Suprapubic skin (tissue), 4 donors: ENCODE results near the gene SLC26A2. TPM values are rescaled to one million over a fixed set of nuclear protein-coding genes. Genes with fewer than 3 reads are reported as not detected.

ENCODE experiments used
- DNase-seq, 2 donors: peaks; one replicate each; pipeline ENCODE4 v3.0.0-alpha.2; 2019; ENCODE audit warnings: low spot score in 2 of 2
- H3K27ac ChIP-seq: fragments of 200-600 bp; sonication (generic); one replicate; pipeline ENCODE4 v1.5.1; 2019
- H3K27me3 ChIP-seq: fragments of 200-600 bp; sonication (generic); one replicate; pipeline ENCODE4 v1.5.1; 2019
- H3K36me3 ChIP-seq: fragments of 200-600 bp; sonication (generic); one replicate; pipeline ENCODE4 v1.5.1; 2019
- H3K4me1 ChIP-seq: fragments of 200-600 bp; sonication (generic); one replicate; pipeline ENCODE4 v1.5.1; 2019
- H3K4me3 ChIP-seq: fragments of 200-600 bp; sonication (generic); one replicate; pipeline ENCODE4 v1.5.1; 2019; ENCODE audit warnings: mild to moderate bottlenecking
- H3K9me3 ChIP-seq: fragments of 200-600 bp; sonication (generic); one replicate; pipeline ENCODE4 v1.5.1; 2019
- CTCF ChIP-seq, 2 donors: fragments of 200-600 bp in 1 of 2; fragments of 450-650 bp in 1 of 2; sonication (generic) in 1 of 2; IDR thresholded peaks; one replicate each; pipeline ENCODE4 v1.5.1; 2016 to 2019; ENCODE audit warnings: antibody characterized with exemption in 2 of 2, mild to moderate bottlenecking in 1 of 2, moderate library complexity in 1 of 2
- EP300 ChIP-seq: sonication (generic); formaldehyde crosslinking; IDR thresholded peaks from one replicate; pipeline ENCODE4 v1.6.1; 2017; ENCODE audit warnings: antibody characterized with exemption
- POLR2A ChIP-seq, 2 donors: fragments of 450-650 bp; IDR thresholded peaks; one replicate each; pipeline ENCODE4 v1.6.1; 2017; ENCODE audit warnings: antibody characterized with exemption in 2 of 2, mild to moderate bottlenecking in 2 of 2, moderate library complexity in 2 of 2
- POLR2AphosphoS5 ChIP-seq, 3 donors: sonication (generic); formaldehyde crosslinking; IDR thresholded peaks; one replicate each; pipeline ENCODE4 v1.6.1; 2017; ENCODE audit warnings: antibody characterized with exemption in 3 of 3
- WGBS: methylation state at CpG from one replicate; pipeline ENCODE4 v1.1.5; 2018; 5-methylcytosine and 5-hydroxymethylcytosine counted together
- total RNA-seq, 4 donors: library from RNA; depleted of rRNA; stranded (reverse); fragments of >200 nt; gene quantifications; one replicate each; pipeline ENCODE4 v1.1.0, GENCODE V29; 2016

The SLC26A2 gene
- total RNA-seq, 4 donors from 2014 or later, result 29.9 to 62.2 (median 46.0) TPM

- Histone ChIP-seq H3K9me3 (no peaks in the 10 kb centered on the region), H3K36me3 (peaks cover 14% of the 10 kb centered on the region), H3K4me3 (peak within 1 kb of the TSS; percentile 89), H3K4me1 (peaks cover 44% of the 10 kb centered on the region), H3K27me3 (no peaks in the 10 kb centered on the region), H3K27ac (peak within 1 kb of the TSS; percentile 95)
- peak; percentile 93 to 95 for DNase-seq
- under 1% methylated on average over 26 of the region's 72 CpGs for WGBS
- peak; percentile 83 to 93 (median 85) for TF ChIP-seq POLR2AphosphoS5 (IDR thresholded peaks at IDR 0.05)
- TF ChIP-seq EP300, result no peak
- peak; percentile 16 to 83 for TF ChIP-seq POLR2A (IDR thresholded peaks at IDR 0.05)
- TF ChIP-seq CTCF (IDR thresholded peaks at IDR 0.05), result no peak
Measured at GRCh38 chr5:150000256-150000989, 39.9 kb downstream of the SLC26A2 start, which contains the start of the genes HMGXB3 and TIGD6. Gene HMGXB3, plus strand, starts transcription at chr5:150000739. Its CDS starts 4,114 bp downstream, at chr5:150004853. Gene TIGD6, minus strand, starts transcription at chr5:150000654. Its CDS starts 4,306 bp downstream, at chr5:149996348.

GRCh38 chr5:150000990-150001659 is 40.6 kb downstream of the SLC26A2 start:
- peak overlapping the region; percentile 89 for H3K4me3 ChIP-seq
- no peaks in the 10 kb centered on the region for H3K9me3 ChIP-seq
- peak; percentile 75 to 78 for DNase-seq
- no peaks in the 10 kb centered on the region for H3K27me3 ChIP-seq
- no peak for TF ChIP-seq POLR2AphosphoS5 (IDR thresholded peaks at IDR 0.05)
- peaks cover 16% of the 10 kb centered on the region for H3K36me3 ChIP-seq
- peaks cover 40% of the 10 kb centered on the region for H3K4me1 ChIP-seq
- under 1% methylated on average over 35 of the region's 44 CpGs for WGBS
- H3K27ac ChIP-seq, result peak overlapping the region; percentile 95

- H3K27me3 ChIP-seq, result no peaks in the 10 kb centered on the region
- peaks cover 18% of the 10 kb centered on the region for H3K36me3 ChIP-seq
- H3K4me1 ChIP-seq, result peaks cover 39% of the 10 kb centered on the region
- H3K9me3 ChIP-seq, result no peaks in the 10 kb centered on the region
- peak in 1 of 2 donors; percentile 71 for DNase-seq
- TF ChIP-seq POLR2A (IDR thresholded peaks at IDR 0.05) (no peak), POLR2AphosphoS5 (IDR thresholded peaks at IDR 0.05) (no peak), CTCF (IDR thresholded peaks at IDR 0.05) (peak; percentile 67 to 75)
- H3K27ac ChIP-seq, result no peak overlapping the region
- 12% methylated on average over 8 of the region's 8 CpGs for WGBS
- peak overlapping the region; percentile 89 for H3K4me3 ChIP-seq
Measured at GRCh38 chr5:150001660-150002486, 41.3 kb downstream of the SLC26A2 start.

GRCh38 chr5:150006318-150006717 is 45.8 kb downstream of the SLC26A2 start:
- Histone ChIP-seq H3K4me3 (no peak overlapping the region), H3K9me3 (no peaks in the 10 kb centered on the region), H3K4me1 (peaks cover 25% of the 10 kb centered on the region), H3K36me3 (peaks cover 53% of the 10 kb centered on the region), H3K27me3 (no peaks in the 10 kb centered on the region), H3K27ac (no peak overlapping the region)
- TF ChIP-seq EP300, result no peak
- no peak for TF ChIP-seq CTCF (IDR thresholded peaks at IDR 0.05)
- WGBS, result 89% methylated on average over 4 of the region's 4 CpGs
- DNase-seq, result no peak

GRCh38 chr5:150007050-150007449 is 46.5 kb downstream of the SLC26A2 start:
- no peak for DNase-seq
- Histone ChIP-seq H3K4me1 (peaks cover 18% of the 10 kb centered on the region), H3K36me3 (peaks cover 58% of the 10 kb centered on the region), H3K9me3 (no peaks in the 10 kb centered on the region), H3K27me3 (no peaks in the 10 kb centered on the region), H3K27ac (no peak overlapping the region), H3K4me3 (no peak overlapping the region)
- TF ChIP-seq POLR2A (IDR thresholded peaks at IDR 0.05) (no peak), EP300 (no peak), POLR2AphosphoS5 (IDR thresholded peaks at IDR 0.05) (no peak), CTCF (IDR thresholded peaks at IDR 0.05) (no peak)
